Esophagus squamous epithelium (tissue), 4 donors: ENCODE results near the gene HMGCL.
"Not testable (repeated sequence)": the region's sequence is repeated elsewhere in the genome, so short reads cannot be mapped to it uniquely, and the experiment has no call there.

Experiments used
- POLR2A ChIP-seq, 4 donors: fragments of 450-650 bp; IDR thresholded peaks; one replicate each; pipeline ENCODE4 v1.6.1; 2017; ENCODE audit warnings: antibody characterized with exemption in 4 of 4, mild to moderate bottlenecking in 4 of 4, moderate library complexity in 3 of 4
- TF ChIP-seq, protein P1 (sequence below), 6 experiments: fragments of 450-650 bp in 4 of 6; fragments of 200-600 bp in 2 of 6; sonication (generic) in 2 of 6; IDR thresholded peaks; one replicate each; pipeline ENCODE4 v1.5.1; 2016 to 2019; ENCODE audit warnings: antibody characterized with exemption in 6 of 6, mild to moderate bottlenecking in 4 of 6, moderate library complexity in 4 of 6

GRCh38 chr1:23834156-23834555 lies 8.9 kb upstream of the HMGCL start:
- TF ChIP-seq, protein P1, sequence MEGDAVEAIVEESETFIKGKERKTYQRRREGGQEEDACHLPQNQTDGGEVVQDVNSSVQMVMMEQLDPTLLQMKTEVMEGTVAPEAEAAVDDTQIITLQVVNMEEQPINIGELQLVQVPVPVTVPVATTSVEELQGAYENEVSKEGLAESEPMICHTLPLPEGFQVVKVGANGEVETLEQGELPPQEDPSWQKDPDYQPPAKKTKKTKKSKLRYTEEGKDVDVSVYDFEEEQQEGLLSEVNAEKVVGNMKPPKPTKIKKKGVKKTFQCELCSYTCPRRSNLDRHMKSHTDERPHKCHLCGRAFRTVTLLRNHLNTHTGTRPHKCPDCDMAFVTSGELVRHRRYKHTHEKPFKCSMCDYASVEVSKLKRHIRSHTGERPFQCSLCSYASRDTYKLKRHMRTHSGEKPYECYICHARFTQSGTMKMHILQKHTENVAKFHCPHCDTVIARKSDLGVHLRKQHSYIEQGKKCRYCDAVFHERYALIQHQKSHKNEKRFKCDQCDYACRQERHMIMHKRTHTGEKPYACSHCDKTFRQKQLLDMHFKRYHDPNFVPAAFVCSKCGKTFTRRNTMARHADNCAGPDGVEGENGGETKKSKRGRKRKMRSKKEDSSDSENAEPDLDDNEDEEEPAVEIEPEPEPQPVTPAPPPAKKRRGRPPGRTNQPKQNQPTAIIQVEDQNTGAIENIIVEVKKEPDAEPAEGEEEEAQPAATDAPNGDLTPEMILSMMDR (IDR thresholded peaks at IDR 0.05): not testable (repeated sequence)
- TF ChIP-seq POLR2A (IDR thresholded peaks at IDR 0.05): not testable (repeated sequence)
